ENCODE measurements around the gene PPP1R3C. TPM values are rescaled to one million over a fixed set of nuclear protein-coding genes. Genes with fewer than 3 reads are reported as not detected.

The PPP1R3C gene
- polyA plus RNA-seq, 1 donor: 39.6 TPM

DNA sequence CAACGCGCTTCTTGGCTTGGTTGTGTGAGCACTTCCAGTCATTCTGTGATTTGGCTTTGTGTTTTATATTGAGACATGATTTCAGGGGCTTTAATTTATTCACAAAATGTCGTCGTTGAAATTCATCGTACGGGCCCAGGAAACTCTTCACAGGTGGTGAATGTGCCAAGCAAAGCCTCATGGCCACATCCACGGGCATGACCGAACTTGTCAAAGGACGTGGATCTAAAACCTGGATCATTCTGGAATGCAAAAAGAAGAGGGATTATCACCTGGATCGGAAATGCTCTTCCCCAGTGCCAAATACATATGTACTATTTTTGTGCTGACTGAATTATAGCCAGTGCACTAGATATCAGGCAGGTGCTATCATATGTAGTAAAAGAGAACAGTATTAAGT, 2.2 kb downstream of the PPP1R3C start:
- H3K36me3 ChIP-seq (ENCODE audit: control insufficient read depth, insufficient read depth, low read length): peaks cover 34% of the 10 kb centered on the region
- H3K27ac ChIP-seq (ENCODE audit: low read length): no peak overlapping the region
- H3K4me3 ChIP-seq (ENCODE audit: low read length): peak overlapping the region; percentile 25
- no peak for DNase-seq
- no CpG with 5 or more reads among the region's 10 CpGs for WGBS (ENCODE audit: insufficient coverage, low lambda C conversion rate)
- H3K9me3 ChIP-seq (ENCODE audit: control insufficient read depth, low read depth, low read length): no peaks in the 10 kb centered on the region
- no peaks in the 10 kb centered on the region for H3K27me3 ChIP-seq (ENCODE audit: control insufficient read depth, insufficient read depth, low read length)
- peaks cover 7% of the 10 kb centered on the region for H3K4me1 ChIP-seq (ENCODE audit: control insufficient read depth, insufficient read depth, low read length)

DNA sequence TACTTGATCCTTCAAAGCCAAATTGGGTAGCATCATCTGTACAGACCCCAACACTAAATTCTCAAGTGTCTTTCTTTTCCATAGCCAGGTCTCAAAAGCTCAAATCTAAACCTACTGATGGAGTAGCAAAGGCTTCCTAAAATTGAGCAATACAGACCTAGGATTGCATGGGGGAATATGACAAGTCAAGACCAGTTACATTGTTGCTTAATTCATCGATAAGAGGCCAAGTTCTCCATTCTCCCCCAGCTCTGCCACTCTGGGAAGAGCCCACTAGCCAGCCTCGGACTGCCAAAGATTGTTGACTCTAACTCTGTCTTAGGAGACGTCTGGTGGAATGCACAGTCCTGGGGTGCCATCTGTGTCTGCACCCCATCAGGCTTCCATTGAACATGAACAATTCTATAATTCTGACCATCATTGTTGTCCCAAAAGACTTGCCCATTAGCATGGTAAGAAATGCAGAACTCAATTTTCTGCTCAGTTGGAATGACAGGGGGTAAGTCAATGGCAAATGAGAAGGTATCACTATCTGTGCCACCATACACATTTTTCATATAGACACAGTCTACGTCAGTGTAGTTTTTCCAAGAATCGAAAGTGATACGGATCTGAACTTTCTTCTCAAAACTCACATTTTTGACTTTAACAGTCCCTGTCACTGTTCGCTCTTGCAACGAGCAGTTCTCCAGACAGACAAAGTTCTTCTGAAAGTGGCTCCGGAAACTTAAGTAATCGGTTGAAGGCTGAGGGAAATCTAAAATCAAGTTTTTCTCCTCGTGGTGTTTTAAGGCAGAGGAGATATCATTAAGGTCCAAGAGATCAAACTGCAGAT, 2.9 kb downstream of the PPP1R3C start:
- Histone ChIP-seq H3K36me3 (ENCODE audit: control insufficient read depth, insufficient read depth, low read length) (peaks cover 35% of the 10 kb centered on the region), H3K4me1 (ENCODE audit: control insufficient read depth, insufficient read depth, low read length) (peaks cover 7% of the 10 kb centered on the region), H3K9me3 (ENCODE audit: control insufficient read depth, low read depth, low read length) (no peaks in the 10 kb centered on the region), H3K4me3 (ENCODE audit: low read length) (peak overlapping the region; percentile 17), H3K27ac (ENCODE audit: low read length) (no peak overlapping the region), H3K27me3 (ENCODE audit: control insufficient read depth, insufficient read depth, low read length) (no peaks in the 10 kb centered on the region)
- DNase-seq: no peak
- WGBS (ENCODE audit: insufficient coverage, low lambda C conversion rate): 80% methylated on average over 1 of the region's 11 CpGs

DNA sequence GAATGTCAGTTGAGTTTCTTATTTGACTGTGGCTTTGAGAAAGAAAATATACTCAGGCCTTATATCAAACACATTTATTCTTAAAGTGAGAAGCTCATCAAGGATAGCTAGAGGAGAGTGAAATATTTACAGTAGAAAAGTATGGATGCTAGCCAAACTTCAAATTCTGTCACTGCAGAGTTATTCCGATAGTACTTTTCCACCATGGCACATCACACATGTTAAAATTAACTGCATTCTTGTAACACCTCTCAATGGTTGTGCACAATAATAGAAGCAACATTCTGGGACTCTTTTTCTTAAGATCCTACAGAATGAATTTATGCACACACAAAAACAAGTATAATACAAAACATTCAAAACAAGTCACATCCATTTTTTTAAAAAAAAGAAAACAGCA, 4.5 kb downstream of the PPP1R3C start:
- Histone ChIP-seq H3K4me1 (ENCODE audit: control insufficient read depth, insufficient read depth, low read length) (peaks cover 4% of the 10 kb centered on the region), H3K27ac (ENCODE audit: low read length) (no peak overlapping the region), H3K9me3 (ENCODE audit: control insufficient read depth, low read depth, low read length) (no peaks in the 10 kb centered on the region), H3K27me3 (ENCODE audit: control insufficient read depth, insufficient read depth, low read length) (no peaks in the 10 kb centered on the region), H3K4me3 (ENCODE audit: low read length) (no peak overlapping the region), H3K36me3 (ENCODE audit: control insufficient read depth, insufficient read depth, low read length) (peaks cover 39% of the 10 kb centered on the region)
- no peak for DNase-seq
- WGBS (ENCODE audit: insufficient coverage, low lambda C conversion rate): no CpG with 5 or more reads among the region's 1 CpG

DNA sequence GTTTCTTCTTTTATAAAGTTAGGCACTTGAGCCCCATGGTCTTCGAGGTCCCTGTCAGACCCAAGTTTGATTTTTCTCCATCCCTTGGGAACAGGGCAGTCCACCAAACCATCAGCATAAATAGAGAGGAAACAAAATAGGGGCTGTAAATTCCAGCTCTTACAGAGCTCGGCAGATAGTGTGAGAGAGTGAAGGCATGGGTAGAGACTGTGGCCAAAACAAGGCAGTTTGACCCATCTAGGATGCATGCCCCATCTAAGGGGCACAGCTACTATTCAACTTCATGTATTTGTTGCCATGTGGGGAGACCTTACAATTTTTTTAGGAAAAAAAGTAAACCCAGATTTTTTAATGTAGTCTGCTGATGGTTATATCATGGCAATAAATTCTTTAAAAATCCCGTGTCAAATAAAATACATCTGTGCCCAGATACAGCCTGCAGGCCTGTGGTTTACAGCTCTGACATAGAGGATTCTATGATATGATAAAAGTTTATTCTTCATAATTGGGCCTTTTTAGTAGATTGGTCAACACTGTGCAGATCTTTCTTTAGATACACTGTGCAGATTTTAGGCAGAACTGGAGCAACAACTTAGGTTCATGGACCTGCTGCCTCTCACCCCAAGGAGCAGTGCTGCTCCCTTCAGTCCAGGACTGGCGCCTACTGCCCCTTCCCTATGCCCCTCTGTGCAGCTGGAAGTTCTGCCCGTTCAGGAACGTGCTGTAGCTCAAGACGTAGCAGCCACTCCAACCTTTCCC, 5.3 kb downstream of the PPP1R3C start:
- peaks cover 2% of the 10 kb centered on the region for H3K9me3 ChIP-seq (ENCODE audit: control insufficient read depth, low read depth, low read length)
- H3K36me3 ChIP-seq (ENCODE audit: control insufficient read depth, insufficient read depth, low read length): peaks cover 39% of the 10 kb centered on the region
- no peak for DNase-seq
- H3K27me3 ChIP-seq (ENCODE audit: control insufficient read depth, insufficient read depth, low read length): no peaks in the 10 kb centered on the region
- H3K4me1 ChIP-seq (ENCODE audit: control insufficient read depth, insufficient read depth, low read length): peaks cover 3% of the 10 kb centered on the region
- 100% methylated on average over 1 of the region's 7 CpGs for WGBS (ENCODE audit: insufficient coverage, low lambda C conversion rate)
- H3K4me3 ChIP-seq (ENCODE audit: low read length): no peak overlapping the region
- H3K27ac ChIP-seq (ENCODE audit: low read length): no peak overlapping the region

DNA sequence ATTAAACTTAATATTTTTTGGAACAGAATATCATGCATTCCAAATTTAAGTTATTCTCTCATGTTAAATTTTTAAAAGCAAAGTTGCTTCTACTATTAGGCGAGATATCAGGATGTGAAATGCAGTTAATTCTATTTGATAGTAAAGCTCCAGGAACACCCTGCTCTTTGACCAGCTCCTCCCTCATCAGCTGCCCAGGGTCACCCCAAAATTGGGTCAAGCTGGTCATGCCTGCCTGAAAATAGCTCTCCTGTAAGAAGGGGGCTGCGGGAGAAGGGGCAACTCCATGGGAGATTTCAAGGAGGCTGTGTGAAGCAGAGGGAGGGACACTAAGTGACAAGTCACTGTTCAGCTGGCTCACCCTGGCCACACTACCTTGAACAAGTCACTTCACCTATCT, 5.9 kb downstream of the PPP1R3C start:
- peaks cover 3% of the 10 kb centered on the region for H3K4me1 ChIP-seq (ENCODE audit: control insufficient read depth, insufficient read depth, low read length)
- H3K27me3 ChIP-seq (ENCODE audit: control insufficient read depth, insufficient read depth, low read length): no peaks in the 10 kb centered on the region
- peaks cover 5% of the 10 kb centered on the region for H3K9me3 ChIP-seq (ENCODE audit: control insufficient read depth, low read depth, low read length)
- peaks cover 39% of the 10 kb centered on the region for H3K36me3 ChIP-seq (ENCODE audit: control insufficient read depth, insufficient read depth, low read length)
- no peak for DNase-seq
- H3K4me3 ChIP-seq (ENCODE audit: low read length): no peak overlapping the region
- WGBS (ENCODE audit: insufficient coverage, low lambda C conversion rate): 100% methylated on average over 1 of the region's 2 CpGs
- H3K27ac ChIP-seq (ENCODE audit: low read length): no peak overlapping the region

DNA sequence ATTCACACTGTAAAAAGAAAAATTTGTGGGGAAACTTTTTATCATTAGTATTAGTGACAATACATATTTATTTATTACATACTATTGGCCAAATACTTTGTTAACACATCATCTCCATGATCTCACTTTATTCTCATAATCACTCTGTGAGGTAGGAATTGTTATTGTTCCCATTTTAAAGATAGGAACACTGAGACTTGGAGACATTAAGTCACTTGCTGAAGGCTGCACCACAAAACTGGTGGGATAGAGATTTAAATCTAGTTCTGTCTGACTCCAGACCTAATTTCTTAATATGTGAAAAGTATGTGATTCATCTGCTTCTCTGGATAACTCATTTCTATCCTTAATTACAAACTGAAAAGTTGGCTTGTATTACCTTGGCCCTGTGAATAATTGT, 8.2 kb downstream of the PPP1R3C start:
- Histone ChIP-seq H3K4me1 (ENCODE audit: control insufficient read depth, insufficient read depth, low read length) (peaks cover 3% of the 10 kb centered on the region), H3K9me3 (ENCODE audit: control insufficient read depth, low read depth, low read length) (peaks cover 5% of the 10 kb centered on the region)

DNA sequence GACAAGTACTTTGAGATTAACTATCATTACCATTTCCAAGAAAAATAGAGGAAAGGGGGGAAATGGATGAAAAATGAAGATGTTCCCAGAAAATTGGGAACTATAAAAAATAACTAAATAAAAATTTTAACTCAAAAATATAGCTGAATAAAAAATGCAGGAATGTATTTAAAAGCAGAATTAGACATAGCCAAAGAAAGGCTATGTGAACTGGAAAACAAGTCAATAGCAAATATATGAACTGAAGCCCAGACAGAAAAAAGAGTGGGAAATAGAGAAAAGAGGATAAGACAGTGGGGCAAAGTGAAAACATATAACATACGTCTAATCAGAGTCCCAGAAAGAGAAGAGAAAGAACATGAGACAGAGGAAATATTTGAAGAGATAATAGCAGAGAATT, 10.3 kb downstream of the PPP1R3C start:
- H3K4me3 ChIP-seq (ENCODE audit: low read length): no peak overlapping the region
- peaks cover 5% of the 10 kb centered on the region for H3K9me3 ChIP-seq (ENCODE audit: control insufficient read depth, low read depth, low read length)
- no peaks in the 10 kb centered on the region for H3K4me1 ChIP-seq (ENCODE audit: control insufficient read depth, insufficient read depth, low read length)
- H3K36me3 ChIP-seq (ENCODE audit: control insufficient read depth, insufficient read depth, low read length): peaks cover 9% of the 10 kb centered on the region
- no peaks in the 10 kb centered on the region for H3K27me3 ChIP-seq (ENCODE audit: control insufficient read depth, insufficient read depth, low read length)
- WGBS (ENCODE audit: insufficient coverage, low lambda C conversion rate): 100% methylated on average over 1 of the region's 1 CpG
- no peak overlapping the region for H3K27ac ChIP-seq (ENCODE audit: low read length)
- DNase-seq: no peak

More for the DNA sequence above, 8.2 kb downstream of the PPP1R3C start:
- DNase-seq: no peak
- Histone ChIP-seq H3K27me3 (ENCODE audit: control insufficient read depth, insufficient read depth, low read length) (no peaks in the 10 kb centered on the region), H3K4me3 (ENCODE audit: low read length) (no peak overlapping the region), H3K36me3 (ENCODE audit: control insufficient read depth, insufficient read depth, low read length) (peaks cover 23% of the 10 kb centered on the region), H3K27ac (ENCODE audit: low read length) (no peak overlapping the region)

DNA sequence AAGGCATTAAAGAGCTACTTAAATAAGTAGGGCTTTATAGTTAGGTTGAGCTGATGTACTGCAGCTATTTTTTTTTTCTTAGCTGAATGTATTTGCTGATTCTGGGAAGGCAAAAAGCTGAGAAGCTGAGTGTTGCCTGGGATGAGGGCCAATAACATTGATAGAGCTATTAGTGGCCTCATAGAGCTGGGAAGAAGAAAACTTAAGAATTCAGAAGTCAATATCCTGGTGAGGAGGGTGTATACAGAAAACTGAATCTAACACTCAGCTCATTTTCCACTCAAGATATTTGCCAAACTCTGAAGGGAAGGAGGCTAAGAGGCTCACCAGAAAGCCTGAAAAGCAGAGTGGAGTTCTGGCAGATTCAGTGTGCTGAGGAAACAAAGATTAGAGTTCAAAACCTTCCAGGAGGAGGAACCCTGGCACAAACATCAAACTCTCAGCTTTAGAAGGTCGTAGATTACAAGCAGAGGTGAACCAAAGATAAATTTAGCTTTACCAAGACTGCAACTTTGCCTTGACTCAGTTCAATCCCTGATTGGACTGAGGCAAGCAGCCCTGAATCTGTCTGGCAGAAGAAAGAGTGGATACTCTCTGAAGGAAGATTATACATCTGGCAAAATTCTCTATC, 11.3 kb downstream of the PPP1R3C start:
- no peaks in the 10 kb centered on the region for H3K4me1 ChIP-seq (ENCODE audit: control insufficient read depth, insufficient read depth, low read length)
- no peak overlapping the region for H3K27ac ChIP-seq (ENCODE audit: low read length)
- H3K27me3 ChIP-seq (ENCODE audit: control insufficient read depth, insufficient read depth, low read length): no peaks in the 10 kb centered on the region
- no peak overlapping the region for H3K4me3 ChIP-seq (ENCODE audit: low read length)
- peaks cover 5% of the 10 kb centered on the region for H3K9me3 ChIP-seq (ENCODE audit: control insufficient read depth, low read depth, low read length)
- no CpG with 5 or more reads among the region's 1 CpG for WGBS (ENCODE audit: insufficient coverage, low lambda C conversion rate)
- no peak for DNase-seq
- peaks cover 9% of the 10 kb centered on the region for H3K36me3 ChIP-seq (ENCODE audit: control insufficient read depth, insufficient read depth, low read length)

DNA sequence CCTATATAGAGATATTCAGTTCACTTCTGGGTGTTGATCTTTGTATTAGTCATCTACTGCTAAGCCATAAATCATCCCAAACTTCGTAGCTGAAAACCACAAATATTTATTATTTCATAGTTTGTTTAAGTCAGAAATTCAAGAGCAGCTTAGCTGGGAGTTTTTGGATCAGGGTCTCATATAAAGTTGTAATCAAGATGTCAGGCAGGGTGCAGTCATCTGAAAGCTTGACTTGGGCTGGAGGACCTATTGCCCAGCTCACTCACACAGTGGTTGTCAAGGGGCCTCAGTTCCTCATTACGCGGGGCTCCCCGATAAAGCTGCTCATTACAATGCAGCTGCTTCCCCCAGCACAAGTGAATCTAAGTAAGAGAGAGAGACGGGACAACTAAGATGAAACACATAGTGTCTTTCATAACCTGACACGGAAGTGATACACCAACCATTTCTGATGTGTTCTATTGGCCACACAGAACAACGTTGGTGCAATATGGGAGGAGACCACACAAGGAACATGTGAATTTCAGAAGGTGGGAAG, 15.7 kb downstream of the PPP1R3C start:
- no peaks in the 10 kb centered on the region for H3K36me3 ChIP-seq (ENCODE audit: control insufficient read depth, insufficient read depth, low read length)
- H3K27me3 ChIP-seq (ENCODE audit: control insufficient read depth, insufficient read depth, low read length): no peaks in the 10 kb centered on the region
- no peak overlapping the region for H3K27ac ChIP-seq (ENCODE audit: low read length)
- H3K4me3 ChIP-seq (ENCODE audit: low read length): no peak overlapping the region
- DNase-seq: no peak
- WGBS (ENCODE audit: insufficient coverage, low lambda C conversion rate): 52% methylated on average over 3 of the region's 7 CpGs
- no peaks in the 10 kb centered on the region for H3K4me1 ChIP-seq (ENCODE audit: control insufficient read depth, insufficient read depth, low read length)
- no peaks in the 10 kb centered on the region for H3K9me3 ChIP-seq (ENCODE audit: control insufficient read depth, low read depth, low read length)

DNA sequence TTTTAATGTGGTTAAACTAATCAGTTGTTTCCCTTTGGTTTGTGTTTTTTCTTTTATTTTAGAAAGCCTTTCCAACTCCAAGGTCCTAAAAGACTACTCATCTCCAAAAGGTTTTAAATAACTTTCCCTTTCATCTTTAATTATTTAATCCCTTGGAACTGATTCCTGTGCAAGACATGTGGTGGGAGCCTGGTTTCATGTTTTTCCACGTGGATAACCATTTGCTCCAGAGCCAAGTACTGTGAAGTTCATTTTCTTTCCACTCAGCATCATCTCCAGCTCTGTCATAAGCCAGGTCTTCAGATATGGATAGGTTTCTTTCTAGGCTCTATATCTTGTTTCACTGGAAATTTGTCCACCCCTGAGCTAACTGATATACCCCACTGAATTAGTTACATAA, 16.7 kb downstream of the PPP1R3C start:
- Histone ChIP-seq H3K36me3 (ENCODE audit: control insufficient read depth, insufficient read depth, low read length) (no peaks in the 10 kb centered on the region), H3K27ac (ENCODE audit: low read length) (no peak overlapping the region), H3K27me3 (ENCODE audit: control insufficient read depth, insufficient read depth, low read length) (no peaks in the 10 kb centered on the region), H3K4me3 (ENCODE audit: low read length) (no peak overlapping the region), H3K4me1 (ENCODE audit: control insufficient read depth, insufficient read depth, low read length) (no peaks in the 10 kb centered on the region), H3K9me3 (ENCODE audit: control insufficient read depth, low read depth, low read length) (no peaks in the 10 kb centered on the region)
- 80% methylated on average over 1 of the region's 1 CpG for WGBS (ENCODE audit: insufficient coverage, low lambda C conversion rate)
- DNase-seq: no peak
